Mucosa of descending colon (tissue), 3 donors: ENCODE data around the gene ICAM3. TPM values are rescaled to one million over a fixed set of nuclear protein-coding genes. Genes with fewer than 3 reads are reported as not detected.

ENCODE experiments used
- ATAC-seq: fragments of 200-7000 bp; cut with Tn5 transposase; one replicate; pipeline ENCODE4 v1.9.1; 2020; ENCODE audit warnings: mild to moderate bottlenecking, moderate library complexity
- DNase-seq, 3 donors: peaks; one replicate each; pipeline ENCODE4 v3.0.0-alpha.2; 2020
- H3K36me3 ChIP-seq: fragments of 200-600 bp; one replicate; pipeline ENCODE4 v1.8.0; 2021; ENCODE audit warnings: low read depth, mild to moderate bottlenecking
- H3K4me1 ChIP-seq: fragments of 200-600 bp; one replicate; pipeline ENCODE4 v1.8.0; 2021; ENCODE audit warnings: low read depth, mild to moderate bottlenecking
- H3K4me3 ChIP-seq: fragments of 200-600 bp; one replicate; pipeline ENCODE4 v1.8.0; 2021; ENCODE audit warnings: mild to moderate bottlenecking
- H3K9me3 ChIP-seq: fragments of 200-600 bp; one replicate; pipeline ENCODE4 v1.8.0; 2021; ENCODE audit warnings: mild to moderate bottlenecking
- intact Hi-C, 2 donors: fragments of 100-400 bp; cut with DNase I in 1 of 2; cut with micrococcal nuclease in 1 of 2; formaldehyde crosslinking; loops; one replicate each; pipeline versions ENCODE4 v1.11.0 to v1.11.1; 2022; cut with DNase I, micrococcal nuclease
- total RNA-seq, 3 donors: library from RNA; stranded (reverse); fragmentation: NEBNext Ultra II Directional in 2 of 3; extraction: Animal tissue kit (Norgen Biotek cat#: 25700) in 2 of 3; gene quantifications; one replicate each; pipeline versions ENCODE4 v1.2.1 to v1.2.4, GENCODE V29; 2021 to 2023
- TF ChIP-seq, protein P1 (sequence below): fragments of 200-600 bp; IDR thresholded peaks from one replicate; pipeline ENCODE4 v1.8.0; 2022; ENCODE audit warnings: antibody characterized with exemption, mild to moderate bottlenecking
- donor health status: DM: no; HTN: no; CAD: no; lungs with moderate emphysema.
- donor health status: DM: no; HTN: no; CAD: no.
- donor health status: DM: no; HTN: yes; CAD: no.

ICAM3 gene
- total RNA-seq, 3 donors from 2014 or later = 16.0 to 31.6 (median 28.0) TPM

DNA sequence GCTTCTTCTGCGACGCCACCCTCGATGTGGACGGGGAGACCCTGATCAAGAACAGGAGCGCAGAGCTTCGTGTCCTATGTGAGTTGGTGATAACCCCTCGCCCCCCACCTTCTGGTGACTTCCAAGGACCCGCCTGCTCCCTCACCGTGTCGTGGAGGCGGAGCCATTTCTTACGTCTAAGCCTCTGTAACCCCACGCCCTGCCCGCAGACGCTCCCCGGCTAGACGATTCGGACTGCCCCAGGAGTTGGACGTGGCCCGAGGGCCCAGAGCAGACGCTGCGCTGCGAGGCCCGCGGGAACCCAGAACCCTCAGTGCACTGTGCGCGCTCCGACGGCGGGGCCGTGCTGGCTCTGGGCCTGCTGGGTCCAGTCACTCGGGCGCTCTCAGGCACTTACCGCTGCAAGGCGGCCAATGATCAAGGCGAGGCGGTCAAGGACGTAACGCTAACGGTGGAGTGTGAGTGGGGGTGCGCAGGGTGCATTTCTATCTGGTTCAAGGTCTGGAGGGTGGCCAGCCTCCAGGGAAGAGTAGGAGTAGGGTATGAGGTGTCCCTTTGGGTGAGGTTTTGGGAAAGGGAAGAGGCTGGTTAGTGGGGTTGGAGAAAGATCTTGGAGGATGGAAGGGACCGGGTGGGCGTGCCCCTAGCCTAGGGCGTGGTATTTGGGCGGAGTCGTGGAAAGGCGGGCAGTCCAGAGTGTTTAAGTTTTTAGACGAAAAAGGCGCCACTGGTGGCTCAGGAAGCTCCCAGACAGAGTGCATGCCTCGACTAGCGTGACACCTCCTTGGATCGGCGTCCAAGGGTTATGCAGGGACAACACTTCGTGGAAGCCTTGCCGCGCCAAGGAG lies 46.4 kb downstream of the ICAM3 start:
- peaks cover 68% of the 10 kb centered on the region for H3K4me1 ChIP-seq
- DNase-seq (peak in 2 of 3 donors; percentile 56 to 66), ATAC-seq (peak; percentile 3)

DNA sequence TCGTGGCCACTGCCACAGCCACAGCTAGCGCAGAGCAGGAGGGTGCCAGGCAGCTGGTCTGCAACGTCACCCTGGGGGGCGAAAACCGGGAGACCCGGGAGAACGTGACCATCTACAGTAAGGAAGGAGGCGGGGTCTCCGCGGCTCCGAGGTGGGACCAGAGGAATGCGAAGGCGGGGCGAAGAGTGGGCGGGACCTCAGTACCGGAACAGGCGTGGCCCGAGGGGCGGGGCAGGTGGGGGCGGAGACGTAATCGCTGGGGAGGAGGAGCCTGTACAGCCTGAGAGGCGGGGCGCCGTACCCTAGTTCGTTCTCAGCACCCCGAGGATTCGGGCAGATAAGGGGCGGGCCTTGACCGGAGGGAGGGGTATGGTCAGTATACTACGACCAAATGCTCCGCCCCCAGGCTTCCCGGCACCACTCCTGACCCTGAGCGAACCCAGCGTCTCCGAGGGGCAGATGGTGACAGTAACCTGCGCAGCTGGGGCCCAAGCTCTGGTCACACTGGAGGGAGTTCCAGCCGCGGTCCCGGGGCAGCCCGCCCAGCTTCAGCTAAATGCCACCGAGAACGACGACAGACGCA lies 47.1 kb downstream of the ICAM3 start:
- intact Hi-C loops = no loop called here
- peaks cover 69% of the 10 kb centered on the region for H3K4me1 ChIP-seq
- DNase-seq (peak; percentile 90 to 93 (median 92)), ATAC-seq (peak; percentile 83)
- no peaks in the 10 kb centered on the region for H3K36me3 ChIP-seq
- TF ChIP-seq, protein P1, sequence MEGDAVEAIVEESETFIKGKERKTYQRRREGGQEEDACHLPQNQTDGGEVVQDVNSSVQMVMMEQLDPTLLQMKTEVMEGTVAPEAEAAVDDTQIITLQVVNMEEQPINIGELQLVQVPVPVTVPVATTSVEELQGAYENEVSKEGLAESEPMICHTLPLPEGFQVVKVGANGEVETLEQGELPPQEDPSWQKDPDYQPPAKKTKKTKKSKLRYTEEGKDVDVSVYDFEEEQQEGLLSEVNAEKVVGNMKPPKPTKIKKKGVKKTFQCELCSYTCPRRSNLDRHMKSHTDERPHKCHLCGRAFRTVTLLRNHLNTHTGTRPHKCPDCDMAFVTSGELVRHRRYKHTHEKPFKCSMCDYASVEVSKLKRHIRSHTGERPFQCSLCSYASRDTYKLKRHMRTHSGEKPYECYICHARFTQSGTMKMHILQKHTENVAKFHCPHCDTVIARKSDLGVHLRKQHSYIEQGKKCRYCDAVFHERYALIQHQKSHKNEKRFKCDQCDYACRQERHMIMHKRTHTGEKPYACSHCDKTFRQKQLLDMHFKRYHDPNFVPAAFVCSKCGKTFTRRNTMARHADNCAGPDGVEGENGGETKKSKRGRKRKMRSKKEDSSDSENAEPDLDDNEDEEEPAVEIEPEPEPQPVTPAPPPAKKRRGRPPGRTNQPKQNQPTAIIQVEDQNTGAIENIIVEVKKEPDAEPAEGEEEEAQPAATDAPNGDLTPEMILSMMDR = no peak
- no peak overlapping the region for H3K4me3 ChIP-seq
- no peaks in the 10 kb centered on the region for H3K9me3 ChIP-seq

More for the DNA sequence above, 46.4 kb downstream of the ICAM3 start:
- TF ChIP-seq, protein P1 = no peak
- no peaks in the 10 kb centered on the region for H3K36me3 ChIP-seq
- no peak overlapping the region for H3K4me3 ChIP-seq
- intact Hi-C loops = no loop called here
- H3K9me3 ChIP-seq = no peaks in the 10 kb centered on the region

DNA sequence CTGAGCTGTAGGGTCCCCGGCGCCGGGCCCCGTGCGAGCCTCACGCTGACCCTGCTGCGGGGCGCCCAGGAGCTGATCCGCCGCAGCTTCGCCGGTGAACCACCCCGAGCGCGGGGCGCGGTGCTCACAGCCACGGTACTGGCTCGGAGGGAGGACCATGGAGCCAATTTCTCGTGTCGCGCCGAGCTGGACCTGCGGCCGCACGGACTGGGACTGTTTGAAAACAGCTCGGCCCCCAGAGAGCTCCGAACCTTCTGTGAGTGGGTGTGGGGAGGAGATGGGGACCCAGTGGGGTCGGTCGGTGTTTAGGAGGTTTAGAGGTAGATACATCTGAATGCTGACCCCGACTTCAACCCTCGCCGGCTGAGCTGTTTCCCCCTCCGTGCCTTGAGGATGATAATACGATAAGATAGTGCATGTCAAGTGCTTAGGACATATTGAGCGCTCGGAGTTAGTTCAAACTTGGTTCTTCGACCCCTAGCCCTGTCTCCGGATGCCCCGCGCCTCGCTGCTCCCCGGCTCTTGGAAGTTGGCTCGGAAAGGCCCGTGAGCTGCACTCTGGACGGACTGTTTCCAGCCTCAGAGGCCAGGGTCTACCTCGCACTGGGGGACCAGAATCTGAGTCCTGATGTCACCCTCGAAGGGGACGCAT lies 47.7 kb downstream of the ICAM3 start:
- intact Hi-C loops = no loop called here
- DNase-seq (peak in 2 of 3 donors; percentile 53 to 61), ATAC-seq (peak; percentile 1)
- Histone ChIP-seq H3K36me3 (no peaks in the 10 kb centered on the region), H3K9me3 (no peaks in the 10 kb centered on the region), H3K4me3 (no peak overlapping the region), H3K4me1 (peaks cover 75% of the 10 kb centered on the region)
- TF ChIP-seq, protein P1 = no peak

DNA sequence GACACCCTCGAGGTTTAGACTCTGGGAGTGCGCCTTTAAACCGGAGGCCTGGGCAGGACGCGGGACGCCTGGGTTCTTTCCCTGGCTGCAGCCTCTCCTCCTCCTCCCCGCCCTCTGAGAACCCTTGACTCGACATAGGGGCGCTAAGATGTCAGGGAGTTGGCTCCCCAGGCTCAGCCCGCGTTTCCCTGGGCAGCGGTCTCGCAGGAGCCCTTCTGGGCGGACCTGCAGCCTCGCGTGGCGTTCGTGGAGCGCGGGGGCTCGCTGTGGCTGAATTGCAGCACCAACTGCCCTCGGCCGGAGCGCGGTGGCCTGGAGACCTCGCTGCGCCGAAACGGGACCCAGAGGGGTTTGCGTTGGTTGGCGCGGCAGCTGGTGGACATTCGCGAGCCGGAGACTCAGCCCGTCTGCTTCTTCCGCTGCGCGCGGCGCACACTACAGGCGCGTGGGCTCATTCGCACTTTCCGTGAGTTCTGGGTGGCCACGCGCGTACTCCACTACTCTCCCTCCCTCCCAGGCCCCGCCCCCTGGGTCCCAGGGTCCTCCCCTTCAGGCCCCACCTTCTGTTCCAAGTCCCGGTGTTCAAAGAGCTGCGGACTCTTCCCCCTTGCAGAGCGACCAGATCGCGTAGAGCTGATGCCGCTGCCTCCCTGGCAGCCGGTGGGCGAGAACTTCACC lies 48.4 kb downstream of the ICAM3 start:
- intact Hi-C loops = no loop called here
- TF ChIP-seq, protein P1 = no peak
- Histone ChIP-seq H3K9me3 (no peaks in the 10 kb centered on the region), H3K4me1 (peaks cover 70% of the 10 kb centered on the region), H3K36me3 (no peaks in the 10 kb centered on the region), H3K4me3 (no peak overlapping the region)
- DNase-seq (peak; percentile 66 to 86 (median 73)), ATAC-seq (peak; percentile 30)

DNA sequence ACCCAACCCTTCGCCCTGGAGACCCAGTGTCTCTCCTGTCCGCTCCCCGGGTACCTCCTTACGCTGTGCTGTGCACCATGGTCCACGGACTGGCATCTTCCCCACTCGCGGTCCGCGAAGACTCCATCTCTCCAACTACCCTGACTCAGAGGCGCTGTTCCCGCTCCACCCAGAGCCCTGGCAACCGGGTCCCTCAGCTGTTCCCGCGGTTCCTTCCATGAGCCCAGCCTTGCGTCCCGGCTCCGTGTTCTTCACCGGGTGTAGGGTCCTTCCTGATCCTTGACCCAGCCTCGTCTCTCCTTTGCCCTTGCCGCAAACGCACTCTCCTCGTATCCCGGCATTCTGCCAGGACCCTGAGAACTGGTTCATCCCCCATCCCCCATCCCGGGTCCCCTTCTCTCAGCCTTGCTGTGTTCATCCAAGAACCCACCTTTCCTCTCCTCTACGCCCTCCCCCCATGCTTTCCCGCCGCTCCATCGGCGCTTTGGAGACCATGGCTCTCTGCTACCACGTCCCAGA lies 49.0 kb downstream of the ICAM3 start:
- DNase-seq (no peak), ATAC-seq (no peak)
- intact Hi-C loops = no loop called here
- H3K9me3 ChIP-seq = no peaks in the 10 kb centered on the region
- no peak overlapping the region for H3K4me3 ChIP-seq
- H3K4me1 ChIP-seq = peaks cover 65% of the 10 kb centered on the region
- TF ChIP-seq, protein P1 = no peak
- H3K36me3 ChIP-seq = no peaks in the 10 kb centered on the region
